ENCODE data around the gene UNC5A. TPM values are rescaled to one million over a fixed set of nuclear protein-coding genes. Genes with fewer than 3 reads are reported as not detected.

The UNC5A gene
- total and polyA plus RNA-seq, 2 of the 8 experiments (the other 6 are each of a cell fraction or from before 2014, with no cell fraction given): 4.0 to 7.6 TPM

- CTCF ChIA-PET (ENCODE audit: partially characterized antibody): interaction anchor here (0.8 to 3.7 kb wide), 15 partner anchors 11 to 180 kb away, joined by 3 to 16 read pairs (median 4); no protein-coding TSS in a partner anchor
Measured at GRCh38 chr5:176802116-176802784, 8.1 kb upstream of the UNC5A start.

More at GRCh38 chr5:176802116-176802784, 8.1 kb upstream of the UNC5A start:
- H2AFZ ChIP-seq (ENCODE audit: low read length): no peak overlapping the region
- no peak overlapping the region for H3K14ac ChIP-seq (ENCODE audit: insufficient read length)
- no peak overlapping the region for H2BK120ac ChIP-seq (replicated peaks; ENCODE audit: low read depth, low read length)
- no peak overlapping the region for H2BK5ac ChIP-seq (ENCODE audit: low read depth, low read length)
- no peak overlapping the region for H2BK20ac ChIP-seq (ENCODE audit: low read length)
- no peak overlapping the region for H2AK5ac ChIP-seq (ENCODE audit: low read depth, low read length)
- no peak overlapping the region for H4K8ac ChIP-seq (ENCODE audit: extremely low read depth, insufficient read depth, low read length)
- no peak overlapping the region for H3K27ac ChIP-seq (ENCODE audit: low read depth, low read length)
- no peaks in the 10 kb centered on the region for H3K9me3 ChIP-seq (ENCODE audit: insufficient read depth in 2 of 2, low read depth in 1 of 2, low read length in 1 of 2)
- peaks cover 0 to 7% (median 1%) of the 10 kb centered on the region in 4 experiments; a peak in 3 of 7 replicates for H3K27me3 ChIP-seq (replicated peaks in 1 of 4; ENCODE audit: control insufficient read depth in 3 of 4, extremely low read depth in 1 of 4, insufficient read depth in 3 of 4, low read length in 3 of 4)
- WGBS, 2 experiments (ENCODE audit: extremely low coverage in 1 of 2, insufficient coverage in 1 of 2, insufficient read length in 1 of 2, insufficient replicate concordance in 2 of 2, low coverage in 1 of 2, low lambda C conversion rate in 2 of 2, missing lambda C conversion rate in 1 of 2): 86% methylated on average over 8 of the region's 8 CpGs; no CpG with 5 or more reads in 1 of the 2 experiments
- H4K91ac ChIP-seq (replicated peaks; ENCODE audit: insufficient read length, low read length): no peak overlapping the region
- peaks cover 7% of the 10 kb centered on the region for H3K23me2 ChIP-seq (ENCODE audit: low read depth, low read length)
- POLR2A ChIA-PET (ENCODE audit: partially characterized antibody): no interaction called here
- no peak overlapping the region for H3K56ac ChIP-seq (replicated peaks; ENCODE audit: insufficient read length, low read depth, low read length)
- H3K4me3 ChIP-seq (ENCODE audit: extremely low read depth in 1 of 4, insufficient read depth in 2 of 4, low read depth in 3 of 4, low read length in 4 of 4): no peak overlapping the region
- H3K36me3 ChIP-seq (ENCODE audit: control insufficient read depth in 2 of 4, insufficient read depth in 4 of 4, low read length in 3 of 4): no peaks in the 10 kb centered on the region
- H3K18ac ChIP-seq (ENCODE audit: extremely low read depth, low read length): no peak overlapping the region
- no peak overlapping the region for H2BK12ac ChIP-seq (ENCODE audit: low read depth, low read length)
- H3K79me2 ChIP-seq (ENCODE audit: control insufficient read depth in 1 of 2, insufficient read depth in 2 of 2, low read length in 2 of 2): no peaks in the 10 kb centered on the region
- no peak for FAIRE-seq
- peaks cover 0 to 12% of the 10 kb centered on the region in 2 experiments for H4K20me1 ChIP-seq (replicated peaks in 1 of 2; ENCODE audit: control insufficient read depth in 1 of 2, insufficient read depth in 2 of 2, low read length in 2 of 2)
- H3K4me1 ChIP-seq (replicated peaks in 1 of 4; ENCODE audit: control insufficient read depth in 3 of 4, insufficient read depth in 4 of 4, low read length in 3 of 4): peaks cover 0 to 2% (median 0%) of the 10 kb centered on the region in 4 experiments; a peak in 2 of 7 replicates
- no peak overlapping the region for H3K9ac ChIP-seq (replicated peaks in 1 of 4; ENCODE audit: extremely low read depth in 1 of 4, low read depth in 3 of 4, low read length in 3 of 4)
- H3K79me1 ChIP-seq (ENCODE audit: low read depth, low read length): peaks cover 3% of the 10 kb centered on the region; the same call in 1 of the 2 replicates
- DNase-seq (ENCODE audit: low read depth in 1 of 2, low spot score in 2 of 2): no peak
- TF ChIP-seq TBP (IDR thresholded peaks at IDR 0.05; ENCODE audit: low read depth, low read length) (no peak), TEAD4 (IDR thresholded peaks at IDR 0.05; ENCODE audit: low read depth, low read length) (no peak), USF2 (IDR thresholded peaks at IDR 0.05; ENCODE audit: low read length) (no peak), YY1 (IDR thresholded peaks at IDR 0.05; ENCODE audit: low read depth, low read length) (no peak)
- H3K4me2 ChIP-seq (ENCODE audit: insufficient read depth in 1 of 2, low read depth in 2 of 2, low read length in 2 of 2): no peak overlapping the region
- H3K4ac ChIP-seq (replicated peaks; ENCODE audit: insufficient read length, low read depth, low read length): no peak overlapping the region
- H4K5ac ChIP-seq (ENCODE audit: insufficient read length, low read depth, low read length): no peak overlapping the region
- H2BK15ac ChIP-seq (ENCODE audit: low read length): no peak overlapping the region
- no peak overlapping the region for H3K23ac ChIP-seq (ENCODE audit: insufficient read length)

Measured in H1 (cell line).